ENCODE measurements around the gene GRIA3. TPM values are rescaled to one million over a fixed set of nuclear protein-coding genes. Genes with fewer than 3 reads are reported as not detected.

Gene GRIA3
- total RNA-seq, 6 experiments from 2014 or later, result 14.4 to 25.9 (median 18.0) TPM

DNA sequence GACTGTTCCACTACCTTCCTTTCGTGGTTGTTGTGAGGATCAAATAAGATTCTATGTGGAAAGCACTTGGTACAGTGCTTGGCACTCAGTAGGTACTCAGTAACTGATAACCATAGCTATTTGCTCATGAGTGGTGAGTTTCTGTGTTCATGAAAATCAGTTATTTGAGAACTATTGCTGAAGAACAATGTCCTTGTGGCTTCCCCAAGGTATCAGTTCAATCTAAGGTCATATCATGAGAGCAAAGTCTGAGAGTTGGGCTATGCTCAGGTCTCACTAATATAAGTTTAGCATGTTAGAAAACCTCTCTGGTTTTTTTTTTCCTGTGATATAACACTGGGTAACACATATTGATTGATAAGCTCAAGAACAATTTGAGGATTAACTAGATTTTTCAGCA lies 147.8 kb downstream of the GRIA3 start:
- TF ChIP-seq, protein P1, sequence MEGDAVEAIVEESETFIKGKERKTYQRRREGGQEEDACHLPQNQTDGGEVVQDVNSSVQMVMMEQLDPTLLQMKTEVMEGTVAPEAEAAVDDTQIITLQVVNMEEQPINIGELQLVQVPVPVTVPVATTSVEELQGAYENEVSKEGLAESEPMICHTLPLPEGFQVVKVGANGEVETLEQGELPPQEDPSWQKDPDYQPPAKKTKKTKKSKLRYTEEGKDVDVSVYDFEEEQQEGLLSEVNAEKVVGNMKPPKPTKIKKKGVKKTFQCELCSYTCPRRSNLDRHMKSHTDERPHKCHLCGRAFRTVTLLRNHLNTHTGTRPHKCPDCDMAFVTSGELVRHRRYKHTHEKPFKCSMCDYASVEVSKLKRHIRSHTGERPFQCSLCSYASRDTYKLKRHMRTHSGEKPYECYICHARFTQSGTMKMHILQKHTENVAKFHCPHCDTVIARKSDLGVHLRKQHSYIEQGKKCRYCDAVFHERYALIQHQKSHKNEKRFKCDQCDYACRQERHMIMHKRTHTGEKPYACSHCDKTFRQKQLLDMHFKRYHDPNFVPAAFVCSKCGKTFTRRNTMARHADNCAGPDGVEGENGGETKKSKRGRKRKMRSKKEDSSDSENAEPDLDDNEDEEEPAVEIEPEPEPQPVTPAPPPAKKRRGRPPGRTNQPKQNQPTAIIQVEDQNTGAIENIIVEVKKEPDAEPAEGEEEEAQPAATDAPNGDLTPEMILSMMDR (IDR thresholded peaks at IDR 0.05), result no peak
- Mint-ChIP-seq H3K4me1 (ENCODE audit: low read depth) (peaks cover 37% of the 10 kb centered on the region), H3K4me3 (no peak overlapping the region), H3K9me3 (no peaks in the 10 kb centered on the region), H3K27me3 (ENCODE audit: insufficient read depth) (no peaks in the 10 kb centered on the region), H3K27ac (no peak overlapping the region), H3K36me3 (ENCODE audit: low read depth) (no peaks in the 10 kb centered on the region)
- DNase-seq, result no peak

GRCh38 chrX:123336666-123337065 lies 152.6 kb downstream of the GRIA3 start:
- TF ChIP-seq, protein P1 (IDR thresholded peaks at IDR 0.05), result no peak
- Mint-ChIP-seq H3K27ac (0 out of 2 replicates have a peak overlapping the region, but pooled peaks have one; percentile 50), H3K4me1 (ENCODE audit: low read depth) (peaks cover 62% of the 10 kb centered on the region), H3K36me3 (ENCODE audit: low read depth) (no peaks in the 10 kb centered on the region), H3K4me3 (no peak overlapping the region), H3K9me3 (no peaks in the 10 kb centered on the region), H3K27me3 (ENCODE audit: insufficient read depth) (no peaks in the 10 kb centered on the region)
- no peak for DNase-seq

GRCh38 chrX:123337886-123338639 lies 154.0 kb downstream of the GRIA3 start:
- H3K27me3 Mint-ChIP-seq (ENCODE audit: insufficient read depth), result no peaks in the 10 kb centered on the region
- no peak overlapping the region; the same call in 1 of the 2 replicates for H3K4me3 Mint-ChIP-seq
- no peaks in the 10 kb centered on the region for H3K9me3 Mint-ChIP-seq

DNA sequence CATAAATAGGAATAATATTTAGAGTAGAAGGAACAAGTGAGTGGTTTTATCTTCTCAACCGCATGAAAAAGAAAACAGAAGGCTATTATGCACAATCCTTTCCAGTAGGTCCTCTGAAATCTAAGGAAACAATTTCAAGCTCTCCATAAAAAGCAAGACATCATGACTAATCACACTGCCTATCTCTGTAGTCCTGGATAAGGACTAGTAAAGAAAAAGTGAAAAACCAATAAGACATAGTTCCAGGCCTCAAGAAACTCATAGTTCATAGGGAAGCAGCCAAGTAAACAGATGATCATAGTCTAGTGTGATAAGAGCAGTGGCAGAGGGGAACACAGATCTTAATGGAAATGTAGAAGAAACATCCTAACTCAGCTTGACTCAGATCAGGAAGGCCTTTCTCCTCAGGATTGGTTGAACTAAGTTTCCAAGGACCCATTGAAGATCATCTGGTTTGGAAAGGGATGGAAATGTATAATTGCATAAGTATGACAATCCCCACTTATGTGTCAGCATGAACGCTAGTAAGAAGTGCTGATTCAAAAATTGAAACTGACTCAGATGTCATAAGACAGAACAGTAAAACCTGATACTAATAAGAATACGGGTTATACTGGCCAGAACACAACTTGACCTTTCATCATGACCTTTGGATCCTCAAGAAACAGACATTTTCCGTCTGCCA lies 155.3 kb downstream of the GRIA3 start:
- Mint-ChIP-seq H3K4me1 (ENCODE audit: low read depth) (peaks cover 61% of the 10 kb centered on the region), H3K4me3 (peak overlapping the region; percentile 66), H3K36me3 (ENCODE audit: low read depth) (no peaks in the 10 kb centered on the region), H3K27me3 (ENCODE audit: insufficient read depth) (no peaks in the 10 kb centered on the region; the same call in 1 of the 2 replicates), H3K27ac (peak overlapping the region; percentile 95), H3K9me3 (no peaks in the 10 kb centered on the region)
- TF ChIP-seq, protein P1 (IDR thresholded peaks at IDR 0.05), result no peak
- peak; percentile 82 for DNase-seq

More at GRCh38 chrX:123337886-123338639, 154.0 kb downstream of the GRIA3 start:
- no peak for DNase-seq
- Mint-ChIP-seq H3K27ac (peak overlapping the region; percentile 95), H3K36me3 (ENCODE audit: low read depth) (no peaks in the 10 kb centered on the region), H3K4me1 (ENCODE audit: low read depth) (peaks cover 61% of the 10 kb centered on the region)
- TF ChIP-seq, protein P1 (IDR thresholded peaks at IDR 0.05), result no peak

DNA sequence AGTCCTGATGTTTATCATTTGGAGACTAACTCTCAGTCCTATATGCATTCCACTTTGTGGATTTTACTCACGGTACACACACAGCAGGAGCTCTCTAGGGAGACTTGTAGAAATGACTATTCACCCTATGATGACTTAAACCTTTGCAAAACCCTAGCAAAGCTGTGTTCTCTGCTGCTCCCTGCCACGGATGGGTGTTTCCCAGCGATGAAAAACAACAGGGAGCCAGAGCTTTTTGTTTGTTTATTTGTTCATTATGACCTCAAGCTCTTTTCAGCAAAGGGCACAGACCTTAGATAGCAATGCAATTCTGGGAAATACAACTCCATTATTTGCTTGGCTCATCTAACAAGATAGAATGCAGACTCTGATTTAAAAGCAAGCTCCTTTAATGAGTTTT lies 156.6 kb downstream of the GRIA3 start:
- H3K36me3 Mint-ChIP-seq (ENCODE audit: low read depth), result no peaks in the 10 kb centered on the region
- H3K27ac Mint-ChIP-seq, result peak overlapping the region; percentile 95
- TF ChIP-seq, protein P1 (IDR thresholded peaks at IDR 0.05), result no peak
- DNase-seq, result peak; percentile 24
- H3K27me3 Mint-ChIP-seq (ENCODE audit: insufficient read depth), result no peaks in the 10 kb centered on the region; the same call in 1 of the 2 replicates
- H3K4me3 Mint-ChIP-seq, result no peak overlapping the region
- no peaks in the 10 kb centered on the region for H3K9me3 Mint-ChIP-seq
- H3K4me1 Mint-ChIP-seq (ENCODE audit: low read depth), result peaks cover 59% of the 10 kb centered on the region

Data from HFFc6 (cell line).